Measurements from ENCODE around the gene GUCY2C. TPM values are rescaled to one million over a fixed set of nuclear protein-coding genes. Genes with fewer than 3 reads are reported as not detected.

Gene GUCY2C
- polyA plus RNA-seq, 3 donors, result 0.04 to 0.14 (median 0.10) TPM

DNA sequence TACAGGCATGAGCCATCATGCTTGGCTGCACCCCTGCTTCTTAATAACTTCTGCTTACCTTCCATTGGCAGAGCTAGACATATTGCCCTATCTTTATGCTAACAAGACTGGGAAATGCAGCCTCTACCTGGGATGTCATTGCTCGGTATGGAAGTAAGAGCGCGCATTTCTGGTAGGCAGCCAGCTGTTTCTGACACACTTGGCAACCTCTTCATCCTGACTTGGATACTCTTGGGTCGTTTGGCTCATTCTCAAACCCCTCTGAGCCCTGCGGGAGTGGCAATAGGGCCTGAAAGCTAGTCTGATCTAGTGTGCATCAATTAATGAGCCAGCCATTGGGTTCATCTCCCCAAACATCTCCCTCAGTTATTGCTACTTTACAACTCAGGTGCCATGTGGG lies 123.3 kb downstream of the GUCY2C start:
- Mint-ChIP-seq H3K4me3 (no peak overlapping the region), H3K27ac (no peak overlapping the region), H3K4me1 (peaks cover 73% of the 10 kb centered on the region), H3K36me3 (peaks cover 0 to 12% of the 10 kb centered on the region in 2 donors), H3K9me3 (peaks cover 0 to 1% (median 0%) of the 10 kb centered on the region in 7 donors), H3K27me3 (ENCODE audit: low read depth in 3 of 3) (no peaks in the 10 kb centered on the region)
- Histone ChIP-seq H3K27me3 (ENCODE audit: control insufficient read depth in 2 of 2, insufficient read depth in 2 of 2, low read length in 2 of 2) (no peaks in the 10 kb centered on the region), H3K4me3 (replicated peaks in 1 of 3; ENCODE audit: low read depth in 2 of 3, low read length in 3 of 3) (no peak overlapping the region), H3K9ac (ENCODE audit: insufficient read depth, low read length, poor library complexity, severe bottlenecking) (no peak overlapping the region), H3K27ac (ENCODE audit: low read depth in 1 of 2, low read length in 2 of 2) (no peak overlapping the region), H4K20me1 (ENCODE audit: insufficient read depth, low read length) (no peaks in the 10 kb centered on the region), H3K4me2 (replicated peaks; ENCODE audit: extremely low read depth, low read length, poor library complexity, severe bottlenecking) (no peak overlapping the region), H3K79me2 (ENCODE audit: insufficient read depth, low read length) (peaks cover 27% of the 10 kb centered on the region), H3K36me3 (replicated peaks in 1 of 2; ENCODE audit: control insufficient read depth in 1 of 2, insufficient read depth in 2 of 2, low read length in 2 of 2) (no peaks in the 10 kb centered on the region), H3K4me1 (ENCODE audit: control insufficient read depth in 1 of 2, insufficient read depth in 2 of 2, low read length in 2 of 2) (peaks cover 71 to 72% of the 10 kb centered on the region in 2 donors), H3K9me3 (replicated peaks in 1 of 2; ENCODE audit: control insufficient read depth in 1 of 2, insufficient read depth in 1 of 2, low read length in 2 of 2) (no peaks in the 10 kb centered on the region), H2AFZ (ENCODE audit: insufficient read depth, low read depth, low read length, poor library complexity, severe bottlenecking) (no peak overlapping the region)
- intact Hi-C loops (cut with micrococcal nuclease), result no loop called here
- TF ChIP-seq, protein P1, sequence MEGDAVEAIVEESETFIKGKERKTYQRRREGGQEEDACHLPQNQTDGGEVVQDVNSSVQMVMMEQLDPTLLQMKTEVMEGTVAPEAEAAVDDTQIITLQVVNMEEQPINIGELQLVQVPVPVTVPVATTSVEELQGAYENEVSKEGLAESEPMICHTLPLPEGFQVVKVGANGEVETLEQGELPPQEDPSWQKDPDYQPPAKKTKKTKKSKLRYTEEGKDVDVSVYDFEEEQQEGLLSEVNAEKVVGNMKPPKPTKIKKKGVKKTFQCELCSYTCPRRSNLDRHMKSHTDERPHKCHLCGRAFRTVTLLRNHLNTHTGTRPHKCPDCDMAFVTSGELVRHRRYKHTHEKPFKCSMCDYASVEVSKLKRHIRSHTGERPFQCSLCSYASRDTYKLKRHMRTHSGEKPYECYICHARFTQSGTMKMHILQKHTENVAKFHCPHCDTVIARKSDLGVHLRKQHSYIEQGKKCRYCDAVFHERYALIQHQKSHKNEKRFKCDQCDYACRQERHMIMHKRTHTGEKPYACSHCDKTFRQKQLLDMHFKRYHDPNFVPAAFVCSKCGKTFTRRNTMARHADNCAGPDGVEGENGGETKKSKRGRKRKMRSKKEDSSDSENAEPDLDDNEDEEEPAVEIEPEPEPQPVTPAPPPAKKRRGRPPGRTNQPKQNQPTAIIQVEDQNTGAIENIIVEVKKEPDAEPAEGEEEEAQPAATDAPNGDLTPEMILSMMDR (IDR thresholded peaks at IDR 0.05), result no peak
- WGBS (ENCODE audit: insufficient coverage), result 100% methylated on average over 1 of the region's 5 CpGs
- no peak for DNase-seq

DNA sequence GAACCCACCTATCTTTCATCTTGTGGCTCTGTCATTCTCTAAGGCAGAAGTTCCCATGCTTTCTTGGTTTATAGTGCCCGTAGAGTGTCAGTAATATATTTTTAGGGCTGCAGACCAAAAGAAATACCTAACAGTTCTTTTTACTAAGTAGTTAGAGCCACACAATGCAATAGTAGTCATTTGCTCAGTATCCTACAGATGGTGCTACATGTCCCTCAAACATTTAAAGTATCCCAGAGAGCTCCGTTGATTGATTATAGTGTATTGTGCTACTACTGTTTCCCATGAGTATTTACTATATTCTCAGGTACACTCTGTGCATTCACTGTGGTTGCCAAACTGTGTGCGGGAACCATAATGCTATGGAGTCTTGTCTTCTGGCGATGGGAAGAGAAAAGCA lies 124.0 kb downstream of the GUCY2C start:
- DNase-seq, result no peak
- no peaks in the 10 kb centered on the region for H3K27me3 Mint-ChIP-seq (ENCODE audit: low read depth in 3 of 3)

More for the DNA sequence above, 124.0 kb downstream of the GUCY2C start:
- Histone ChIP-seq H3K4me3 (replicated peaks in 1 of 3; ENCODE audit: low read depth in 2 of 3, low read length in 3 of 3) (no peak overlapping the region), H3K27me3 (ENCODE audit: control insufficient read depth in 2 of 2, insufficient read depth in 2 of 2, low read length in 2 of 2) (no peaks in the 10 kb centered on the region), H3K36me3 (replicated peaks in 1 of 2; ENCODE audit: control insufficient read depth in 1 of 2, insufficient read depth in 2 of 2, low read length in 2 of 2) (no peaks in the 10 kb centered on the region), H3K9ac (ENCODE audit: insufficient read depth, low read length, poor library complexity, severe bottlenecking) (no peak overlapping the region), H3K4me2 (replicated peaks; ENCODE audit: extremely low read depth, low read length, poor library complexity, severe bottlenecking) (no peak overlapping the region), H4K20me1 (ENCODE audit: insufficient read depth, low read length) (no peaks in the 10 kb centered on the region), H2AFZ (ENCODE audit: insufficient read depth, low read depth, low read length, poor library complexity, severe bottlenecking) (no peak overlapping the region), H3K9me3 (replicated peaks in 1 of 2; ENCODE audit: control insufficient read depth in 1 of 2, insufficient read depth in 1 of 2, low read length in 2 of 2) (no peaks in the 10 kb centered on the region), H3K27ac (ENCODE audit: low read depth in 1 of 2, low read length in 2 of 2) (no peak overlapping the region), H3K79me2 (ENCODE audit: insufficient read depth, low read length) (peaks cover 34% of the 10 kb centered on the region), H3K4me1 (ENCODE audit: control insufficient read depth in 1 of 2, insufficient read depth in 2 of 2, low read length in 2 of 2) (peaks cover 67 to 71% of the 10 kb centered on the region in 2 donors)
- Mint-ChIP-seq H3K4me3 (no peak overlapping the region), H3K27ac (no peak overlapping the region), H3K36me3 (peaks cover 0 to 12% of the 10 kb centered on the region in 2 donors), H3K9me3 (peaks cover 0 to 3% (median 0%) of the 10 kb centered on the region in 7 donors), H3K4me1 (peaks cover 70% of the 10 kb centered on the region)
- intact Hi-C loops (cut with micrococcal nuclease), result no loop called here
- TF ChIP-seq, protein P1 (IDR thresholded peaks at IDR 0.05), result no peak
- no CpG with 5 or more reads among the region's 4 CpGs for WGBS (ENCODE audit: insufficient coverage)
